Tibial artery (tissue), 4 donors: ENCODE measurements around the gene PLA2G4A.

Experiments used
- DNase-seq, 2 donors: peaks; one replicate each; pipeline ENCODE4 v3.0.0-alpha.2; 2019
- H3K27ac ChIP-seq, 2 donors: fragments of 200-600 bp; sonication (generic) in 1 of 2; 1 replicate in 1 of 2; 2 replicates in 1 of 2; pipeline ENCODE4 v1.5.1; 2018 to 2019; ENCODE audit warnings: mild to moderate bottlenecking in 1 of 2
- H3K27me3 ChIP-seq, 2 donors: fragments of 200-600 bp; sonication (generic) in 1 of 2; one replicate each; pipeline versions ENCODE4 v1.5.1 to v1.6.0; 2016 to 2019
- H3K36me3 ChIP-seq, 3 donors: fragments of 200-600 bp; sonication (generic) in 2 of 3; one replicate each; pipeline ENCODE4 v1.5.1; 2016 to 2019; ENCODE audit warnings: mild to moderate bottlenecking in 2 of 3
- H3K4me1 ChIP-seq, 4 donors: fragments of 200-600 bp; sonication (generic) in 2 of 4; 1 replicate in 3 of 4; 2 replicates in 1 of 4; pipeline ENCODE4 v1.5.1; 2016 to 2019
- H3K4me3 ChIP-seq, 2 donors: fragments of 200-600 bp; sonication (generic) in 1 of 2; 1 replicate in 1 of 2; 2 replicates in 1 of 2; pipeline ENCODE4 v1.5.1; 2018 to 2019; ENCODE audit warnings: mild to moderate bottlenecking in 2 of 2
- H3K9me3 ChIP-seq, 3 donors: fragments of 200-600 bp; sonication (generic) in 1 of 3; one replicate each; pipeline ENCODE4 v1.5.1; 2016 to 2019
- CTCF ChIP-seq, 2 experiments: fragments of 200-600 bp in 1 of 2; fragments of 450-650 bp in 1 of 2; IDR thresholded peaks; one replicate each; pipeline ENCODE4 v1.5.1; 2017 to 2019; ENCODE audit warnings: antibody characterized with exemption in 2 of 2, mild to moderate bottlenecking in 1 of 2, moderate library complexity in 1 of 2
- intact Hi-C: fragments of 100-400 bp; cut with DNase I; formaldehyde crosslinking; loops from one replicate; pipeline ENCODE4 v1.15.0; 2023; ENCODE audit warnings: low total_unique reads

PLA2G4A gene

GRCh38 chr1:186785503-186785902, 43.2 kb upstream of the PLA2G4A start:
- no peak for TF ChIP-seq CTCF (IDR thresholded peaks at IDR 0.05)
- intact Hi-C loops: no loop called here
- no peaks in the 10 kb centered on the region for H3K27me3 ChIP-seq
- H3K27ac ChIP-seq: no peak overlapping the region
- no peaks in the 10 kb centered on the region for H3K4me1 ChIP-seq
- no peak overlapping the region for H3K4me3 ChIP-seq
- no peaks in the 10 kb centered on the region for H3K36me3 ChIP-seq
- DNase-seq: no peak
- no peaks in the 10 kb centered on the region for H3K9me3 ChIP-seq

- H3K9me3 ChIP-seq: no peaks in the 10 kb centered on the region
- TF ChIP-seq CTCF (IDR thresholded peaks at IDR 0.05): no peak
- intact Hi-C loops: no loop called here
- no peak overlapping the region for H3K27ac ChIP-seq
- H3K36me3 ChIP-seq: no peaks in the 10 kb centered on the region
- H3K4me1 ChIP-seq: no peaks in the 10 kb centered on the region
- no peaks in the 10 kb centered on the region for H3K27me3 ChIP-seq
- no peak overlapping the region for H3K4me3 ChIP-seq
- DNase-seq: no peak
Observed at GRCh38 chr1:186790101-186790500, 38.6 kb upstream of the PLA2G4A start.

GRCh38 chr1:186792870-186793581, 35.7 kb upstream of the PLA2G4A start:
- Histone ChIP-seq H3K27ac (no peak overlapping the region), H3K9me3 (no peaks in the 10 kb centered on the region), H3K36me3 (no peaks in the 10 kb centered on the region), H3K4me1 (no peaks in the 10 kb centered on the region), H3K4me3 (no peak overlapping the region), H3K27me3 (no peaks in the 10 kb centered on the region)
- intact Hi-C loops: no loop called here
- TF ChIP-seq CTCF (IDR thresholded peaks at IDR 0.05): no peak
- no peak for DNase-seq

GRCh38 chr1:186793582-186793927, 35.2 kb upstream of the PLA2G4A start:
- intact Hi-C loops: no loop called here
- no peak for TF ChIP-seq CTCF (IDR thresholded peaks at IDR 0.05)
- Histone ChIP-seq H3K36me3 (no peaks in the 10 kb centered on the region), H3K27ac (no peak overlapping the region), H3K27me3 (no peaks in the 10 kb centered on the region), H3K4me1 (no peaks in the 10 kb centered on the region), H3K4me3 (no peak overlapping the region), H3K9me3 (no peaks in the 10 kb centered on the region)
- DNase-seq: no peak

GRCh38 chr1:186798960-186799688, 29.6 kb upstream of the PLA2G4A start:
- no peak for DNase-seq
- Histone ChIP-seq H3K4me3 (no peak overlapping the region), H3K27ac (no peak overlapping the region), H3K36me3 (no peaks in the 10 kb centered on the region), H3K9me3 (no peaks in the 10 kb centered on the region), H3K27me3 (no peaks in the 10 kb centered on the region), H3K4me1 (no peaks in the 10 kb centered on the region)
- no peak for TF ChIP-seq CTCF (IDR thresholded peaks at IDR 0.05)
- intact Hi-C loops: no loop called here
